HG02588 (cell line): ENCODE measurements around the gene LRRC8D.

Experiments used
- ATAC-seq: cut with Tn5 transposase; IDR thresholded peaks from one replicate; pipeline ENCODE4 v1.9.1; 2021; ENCODE audit warnings: mild to moderate bottlenecking, moderate library complexity; ENCODE audit not compliant: unreplicated experiment

The LRRC8D gene

DNA sequence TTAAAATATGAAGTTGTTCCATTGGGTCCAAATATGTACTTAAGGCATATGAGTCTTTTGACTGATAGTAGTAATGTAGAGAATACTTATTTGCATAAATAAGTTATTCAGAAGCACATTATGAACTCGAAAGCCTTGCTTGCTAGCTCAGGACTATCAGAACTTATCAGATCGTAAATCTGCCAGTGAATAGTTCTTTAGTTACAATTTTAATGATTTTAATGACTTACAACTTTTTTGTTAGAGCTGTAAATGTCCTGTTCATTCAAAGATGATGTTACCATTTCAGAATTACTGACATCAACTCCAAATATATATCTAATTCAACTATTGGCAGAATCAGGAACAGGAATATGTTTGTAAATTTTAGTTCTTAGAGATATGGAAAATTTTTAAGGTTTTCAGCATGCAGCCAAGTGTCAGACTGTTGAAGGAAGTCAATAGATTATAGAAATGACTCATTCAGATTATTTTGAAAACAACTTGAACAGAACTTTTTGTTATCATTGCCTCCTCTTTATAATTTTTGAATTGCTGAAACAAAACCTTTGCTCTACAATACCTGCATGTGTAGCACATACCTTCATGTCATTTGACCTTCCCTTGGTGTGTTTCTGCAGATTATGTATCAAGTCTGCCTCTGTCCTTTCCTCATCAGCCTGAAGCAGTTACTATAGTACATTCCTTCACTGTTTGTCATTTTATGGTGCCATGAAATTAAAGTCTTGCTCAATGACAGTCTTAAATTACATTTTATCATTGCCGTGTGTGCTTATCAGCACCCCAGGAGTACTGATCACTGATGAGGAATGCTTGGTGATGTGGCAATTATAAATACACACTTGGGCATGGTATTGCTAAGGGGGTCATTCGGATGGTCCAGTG, 44.9 kb downstream of the LRRC8D start:
- no peak for ATAC-seq

DNA sequence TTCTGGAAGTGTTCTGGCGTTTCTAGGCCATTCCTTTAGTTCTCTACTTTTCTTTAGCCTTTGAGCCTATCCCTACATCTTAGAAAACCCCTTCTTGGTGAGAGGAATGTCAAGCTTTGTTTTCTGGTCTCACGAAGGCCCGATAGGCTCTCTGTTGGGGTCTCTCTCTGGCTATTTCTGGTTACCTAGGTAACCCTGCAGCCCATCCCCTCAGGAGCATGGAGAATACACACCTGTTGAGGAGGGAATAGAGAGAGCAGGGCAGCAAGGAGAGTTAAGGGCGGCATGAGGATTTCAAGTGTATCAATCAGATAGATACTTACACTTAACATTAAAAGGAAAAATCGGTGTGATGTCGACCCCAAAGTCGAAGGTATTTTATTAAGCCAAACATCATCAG, 45.7 kb downstream of the LRRC8D start:
- no peak for ATAC-seq

DNA sequence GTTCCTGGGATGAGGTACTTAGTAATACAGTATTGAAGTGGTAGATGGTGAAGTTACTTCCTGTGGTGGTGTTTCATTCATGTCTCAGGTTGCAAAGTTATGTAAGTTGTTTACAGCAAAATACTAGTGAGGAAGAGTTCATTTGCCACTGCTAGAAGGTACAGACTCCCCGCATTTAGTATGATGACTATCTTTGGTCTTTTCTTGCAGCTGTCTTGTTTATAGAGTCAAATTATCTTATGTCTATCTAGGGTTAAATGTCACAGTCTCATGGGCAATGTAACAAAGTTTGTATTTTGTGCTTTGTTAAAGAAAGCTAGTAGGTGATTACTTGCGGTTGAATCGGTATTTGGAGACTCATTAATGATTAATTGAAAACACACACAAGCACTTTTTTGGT, 50.2 kb downstream of the LRRC8D start:
- ATAC-seq: no peak

DNA sequence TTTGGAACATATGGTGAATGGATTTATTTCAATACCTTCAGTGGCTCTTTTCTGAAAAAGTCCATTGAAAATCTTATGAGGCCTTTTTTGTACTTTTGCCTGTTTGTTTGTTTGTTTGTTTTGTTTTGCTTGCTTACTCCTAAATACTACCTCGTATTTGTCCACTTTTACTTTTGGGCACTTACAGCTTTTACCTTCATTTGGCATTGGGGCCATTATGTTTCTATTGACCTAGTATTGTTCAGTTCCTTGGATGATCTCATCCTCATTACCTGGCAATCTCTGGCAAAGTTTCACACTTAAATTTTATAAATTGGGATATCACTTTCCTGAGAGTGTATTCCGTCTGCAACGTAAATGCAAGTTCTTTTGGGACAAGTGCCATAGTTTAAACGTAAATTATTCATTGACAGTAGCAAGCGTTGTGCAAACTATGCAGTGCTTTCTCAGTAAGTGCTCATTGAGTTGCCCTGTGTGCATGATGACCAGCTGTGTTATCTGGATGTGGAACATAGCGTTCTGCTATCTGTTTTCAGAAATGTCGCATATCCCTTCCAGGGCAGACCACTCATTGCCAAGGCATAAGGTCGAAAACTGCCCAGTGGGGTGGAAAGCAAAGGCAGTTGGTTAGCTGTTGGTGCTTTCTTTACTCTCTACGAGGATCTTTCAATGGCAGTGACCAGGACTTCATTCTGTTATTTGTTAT, 51.1 kb downstream of the LRRC8D start:
- ATAC-seq: no peak

DNA sequence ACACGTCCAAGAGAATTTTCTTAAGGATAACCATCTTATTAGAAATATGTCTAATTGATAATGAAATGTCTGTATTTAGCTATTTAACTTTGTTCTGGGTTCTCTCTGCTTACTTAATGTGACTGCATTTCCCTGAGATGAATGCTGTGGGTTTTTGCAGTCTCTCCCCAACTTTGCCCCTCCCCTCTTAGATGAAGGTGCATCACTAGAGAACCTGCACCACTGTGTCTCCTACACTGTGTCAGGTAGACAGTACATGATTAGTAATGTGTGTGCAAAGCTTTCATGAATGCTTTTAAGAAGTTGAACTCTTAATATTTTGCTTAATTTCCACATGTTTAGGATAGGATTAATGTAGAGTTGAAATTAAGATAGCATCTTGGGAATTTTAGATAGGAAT, 51.7 kb downstream of the LRRC8D start:
- no peak for ATAC-seq

DNA sequence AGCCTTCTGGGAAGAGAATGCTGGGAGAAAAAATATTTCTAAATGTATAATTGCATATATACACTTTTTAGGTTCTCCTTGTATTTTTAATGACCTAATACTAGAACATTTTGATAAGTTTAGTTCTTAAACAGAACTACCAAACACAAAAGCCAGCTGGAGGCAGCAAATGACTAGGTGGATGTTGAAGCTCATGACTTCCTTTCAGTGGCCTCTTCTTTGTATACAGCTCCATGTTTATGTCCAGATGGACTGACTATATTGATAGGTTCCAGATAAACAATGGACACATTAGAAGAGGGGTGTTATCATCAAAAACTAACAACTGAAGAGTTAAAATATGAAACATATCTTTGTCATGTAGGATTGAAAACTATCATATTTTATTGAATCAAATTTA, 52.5 kb downstream of the LRRC8D start:
- no peak for ATAC-seq

DNA sequence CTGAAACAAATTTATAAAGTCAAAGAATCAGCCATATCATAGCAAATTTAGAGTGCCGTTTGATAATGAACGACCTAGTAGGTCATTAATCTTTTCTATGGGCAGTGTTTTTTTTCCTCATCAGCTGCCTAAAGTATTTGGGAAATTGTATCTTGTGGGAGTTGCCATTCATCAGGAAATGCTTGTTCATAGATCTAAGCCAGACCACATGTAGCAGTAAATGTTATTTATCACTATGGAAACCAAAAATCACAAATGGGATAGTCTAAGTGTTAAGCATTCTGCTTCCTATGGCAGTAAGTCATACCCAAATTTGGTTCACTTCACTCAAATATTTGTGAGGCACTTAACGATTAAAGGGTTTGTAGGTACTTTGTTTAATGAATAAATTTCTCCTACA, 52.9 kb downstream of the LRRC8D start:
- no peak for ATAC-seq

DNA sequence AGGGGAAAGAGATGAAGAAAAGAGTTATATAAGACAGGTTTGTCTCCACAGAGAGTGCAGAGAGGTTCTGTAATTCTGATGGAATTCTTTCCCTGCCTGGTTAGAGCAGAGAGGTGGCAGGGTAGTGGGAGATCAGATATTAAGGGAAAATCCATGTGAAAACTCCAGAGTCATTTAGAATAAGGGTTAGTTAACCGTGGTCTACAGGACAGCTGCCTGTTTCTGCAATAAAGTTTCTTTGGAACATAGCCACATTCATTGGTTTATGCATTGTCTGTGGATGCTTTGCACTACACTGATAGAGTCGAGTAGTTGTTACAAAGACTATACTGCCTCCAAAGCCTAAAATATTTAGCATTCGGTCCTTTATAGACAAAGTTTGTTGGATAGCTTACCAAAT, 55.6 kb downstream of the LRRC8D start:
- ATAC-seq: no peak

DNA sequence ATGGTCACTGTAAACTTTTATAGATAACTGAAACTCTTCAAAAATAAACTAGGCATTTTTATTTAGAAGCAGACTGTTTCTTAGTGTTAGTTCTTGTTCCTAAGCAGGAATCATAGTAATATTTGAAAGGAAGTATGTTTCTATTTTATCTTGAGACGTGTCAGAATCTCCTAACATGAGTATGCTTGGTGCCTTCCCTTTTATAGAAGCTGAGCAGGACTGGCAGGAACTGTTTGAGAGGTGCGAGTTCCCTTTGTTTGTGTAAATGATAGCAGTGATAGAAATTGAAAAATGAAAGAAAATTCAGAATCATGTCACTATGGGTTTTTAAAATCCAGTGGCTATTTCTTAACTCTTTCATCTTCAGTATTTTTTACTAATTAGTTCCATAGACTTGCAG, 56.9 kb downstream of the LRRC8D start:
- no peak for ATAC-seq

DNA sequence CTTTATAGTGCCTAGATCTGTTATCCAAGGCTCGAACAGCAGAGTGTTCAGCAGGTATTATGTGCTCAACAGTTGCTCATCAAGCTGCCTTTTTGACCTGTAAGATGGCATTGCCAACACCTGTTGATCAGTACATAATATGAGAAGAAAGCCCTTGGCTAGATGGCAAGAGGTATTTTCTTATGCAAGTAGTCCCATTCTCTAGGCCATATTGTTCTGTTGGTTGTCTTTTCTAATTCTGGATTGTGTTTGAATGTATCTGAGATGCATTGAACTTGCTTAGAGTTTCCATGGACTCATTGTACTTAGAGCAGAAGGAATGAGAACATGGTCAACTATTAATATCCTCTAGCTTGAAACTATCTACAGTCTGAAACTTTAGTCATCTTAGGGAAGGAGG, 57.4 kb downstream of the LRRC8D start:
- no peak for ATAC-seq

DNA sequence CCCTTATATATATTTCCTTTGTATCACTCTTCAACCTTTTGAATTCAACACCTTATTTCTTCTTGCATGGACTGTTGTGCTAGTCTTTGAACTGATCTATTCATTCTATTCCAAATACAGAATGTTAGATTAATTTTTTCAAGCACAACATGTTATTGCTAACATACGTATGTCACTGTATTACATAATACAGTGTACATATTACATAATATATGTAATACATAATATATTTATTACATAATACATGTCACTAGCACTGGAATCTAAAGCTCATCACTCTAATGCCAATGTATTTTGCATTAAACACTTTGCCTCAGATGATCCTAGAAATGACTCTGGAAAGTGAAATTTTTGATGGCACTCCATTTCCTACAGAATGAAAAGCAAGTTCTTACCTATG, 59.8 kb downstream of the LRRC8D start:
- no peak for ATAC-seq

DNA sequence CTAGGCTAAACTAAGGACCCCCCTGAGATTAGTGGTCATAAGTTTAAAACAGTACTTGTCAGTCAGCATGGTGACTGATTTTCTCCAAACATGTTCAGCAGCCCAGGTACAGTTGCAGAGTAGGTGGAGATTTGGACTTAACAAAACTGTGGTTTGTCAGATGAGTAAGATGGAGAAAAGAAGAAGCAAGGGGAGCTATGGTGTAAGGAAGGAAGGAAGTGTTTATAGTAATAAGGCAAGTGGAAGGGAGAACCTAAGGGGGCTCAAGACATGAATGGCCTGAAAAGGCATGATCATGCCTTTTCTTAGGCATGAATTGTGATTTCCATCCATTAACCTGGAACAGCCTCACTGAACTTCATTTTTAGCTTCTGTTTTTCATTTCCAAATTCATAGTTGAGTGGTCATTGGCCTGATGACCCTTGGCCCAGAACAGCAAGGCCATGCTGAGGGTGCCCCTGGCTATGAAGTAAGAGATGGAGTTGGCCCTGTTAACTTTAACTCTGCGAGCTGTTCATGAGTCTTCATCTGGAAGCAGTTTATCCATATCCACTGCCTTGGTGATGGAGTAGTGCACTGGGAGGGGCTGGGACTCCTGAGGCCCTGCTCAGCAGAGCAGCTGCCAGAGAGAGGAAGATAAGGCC, 60.7 kb downstream of the LRRC8D start:
- ATAC-seq: no peak

DNA sequence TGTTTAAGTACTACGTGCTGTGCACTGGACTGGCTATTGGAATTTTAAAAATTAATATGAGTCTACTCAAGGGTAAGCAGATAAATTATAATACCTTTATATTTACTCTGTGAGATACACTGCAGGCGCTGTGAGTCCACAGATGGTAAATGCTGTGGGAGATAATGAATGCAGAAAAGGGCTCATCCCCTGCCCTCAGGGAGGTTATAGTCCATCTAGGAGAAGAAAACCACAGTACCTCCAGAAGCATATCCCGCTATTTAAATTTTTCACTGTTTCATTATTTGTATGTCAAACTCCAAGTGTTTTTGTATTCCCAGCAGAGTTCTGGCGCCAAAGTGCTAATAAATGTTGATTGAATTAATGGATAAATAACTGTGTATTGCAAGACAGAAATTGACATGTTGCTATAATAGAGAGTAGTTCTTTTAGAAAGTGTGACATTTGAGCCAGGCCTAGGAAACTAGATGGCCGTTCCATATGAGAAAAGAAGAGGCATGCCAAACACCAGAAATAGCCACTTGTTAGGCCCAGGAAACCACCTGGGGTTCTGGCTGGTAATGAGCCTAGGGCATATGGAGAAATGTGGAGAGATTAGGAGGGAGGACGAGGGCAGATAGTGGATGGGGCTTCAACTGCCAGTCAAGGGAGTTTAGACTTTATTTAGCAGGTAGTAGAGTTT, 61.7 kb downstream of the LRRC8D start:
- no peak for ATAC-seq

DNA sequence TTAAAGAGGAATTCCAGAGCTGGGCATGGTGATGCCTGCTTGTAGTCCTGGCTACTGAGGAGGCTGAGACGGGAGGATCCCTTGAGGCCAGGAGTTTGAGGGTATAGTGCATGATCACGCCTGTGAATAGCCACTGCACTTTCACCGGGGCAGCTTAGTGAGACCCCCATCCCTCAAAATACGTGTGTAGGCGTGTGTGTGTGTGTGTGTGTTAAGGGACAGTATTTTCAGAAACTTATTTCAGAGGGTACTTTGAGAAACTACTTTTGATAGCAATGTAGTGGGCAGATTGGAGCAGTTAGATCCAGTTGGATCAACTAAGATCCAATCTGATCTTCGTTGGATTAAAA, 62.2 kb downstream of the LRRC8D start:
- ATAC-seq: no peak

DNA sequence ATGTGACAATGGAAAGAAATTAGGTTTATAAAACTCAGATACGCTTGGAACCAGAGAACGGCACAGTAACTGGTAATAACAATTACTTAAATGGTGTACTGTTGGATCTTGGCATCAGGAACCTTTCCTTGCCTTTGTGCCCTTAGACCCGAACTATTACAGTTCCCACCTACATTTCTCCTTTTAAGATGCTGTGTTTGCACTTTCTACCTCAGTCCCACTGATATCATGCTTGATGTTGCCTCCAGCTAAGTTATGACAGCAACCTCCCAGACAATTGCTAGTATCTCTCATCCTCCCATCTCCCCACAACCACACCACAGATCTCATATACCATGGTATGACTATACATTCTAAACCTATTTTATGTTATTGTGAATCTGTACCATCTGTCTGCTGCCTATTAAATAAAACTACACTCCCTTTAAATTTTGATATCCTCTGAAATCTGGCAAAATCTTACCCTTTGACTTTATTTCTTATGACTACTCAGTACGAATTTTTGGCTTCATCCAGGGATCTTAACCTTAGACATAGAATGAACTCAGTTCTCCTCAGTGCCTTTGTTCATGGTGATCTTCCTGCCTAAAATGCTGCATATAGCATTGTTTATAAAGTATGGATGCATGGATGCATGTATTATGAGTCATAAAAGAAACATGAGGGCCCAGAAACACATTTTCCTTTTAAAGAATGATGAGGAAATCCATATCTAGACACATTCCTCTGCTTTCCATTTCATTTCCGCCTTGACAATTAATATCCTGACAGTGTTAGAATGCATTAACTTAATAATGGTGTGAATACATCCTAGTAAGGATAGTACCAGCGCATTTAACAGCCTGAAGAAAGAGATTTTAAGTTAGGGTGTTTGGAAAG, 64.1 kb downstream of the LRRC8D start:
- ATAC-seq: no peak

DNA sequence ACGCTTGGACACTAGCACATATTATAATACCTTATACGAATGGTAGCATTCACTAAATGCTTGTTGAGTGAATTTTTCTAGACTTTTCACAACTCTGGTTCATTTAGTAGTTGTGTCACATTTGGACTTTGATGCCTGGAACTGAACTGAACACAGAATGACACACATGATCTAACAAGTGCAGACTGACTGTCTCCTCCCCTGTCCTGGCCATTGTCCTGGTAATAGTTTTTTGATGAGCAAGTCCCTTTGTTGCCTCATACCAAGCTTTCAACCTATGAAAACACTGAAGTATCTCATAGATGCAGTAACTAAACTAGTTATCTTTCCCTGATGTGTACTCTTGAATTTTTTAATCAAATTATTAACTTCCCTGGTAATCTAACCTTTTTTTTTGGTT, 66.4 kb downstream of the LRRC8D start:
- ATAC-seq: no peak

DNA sequence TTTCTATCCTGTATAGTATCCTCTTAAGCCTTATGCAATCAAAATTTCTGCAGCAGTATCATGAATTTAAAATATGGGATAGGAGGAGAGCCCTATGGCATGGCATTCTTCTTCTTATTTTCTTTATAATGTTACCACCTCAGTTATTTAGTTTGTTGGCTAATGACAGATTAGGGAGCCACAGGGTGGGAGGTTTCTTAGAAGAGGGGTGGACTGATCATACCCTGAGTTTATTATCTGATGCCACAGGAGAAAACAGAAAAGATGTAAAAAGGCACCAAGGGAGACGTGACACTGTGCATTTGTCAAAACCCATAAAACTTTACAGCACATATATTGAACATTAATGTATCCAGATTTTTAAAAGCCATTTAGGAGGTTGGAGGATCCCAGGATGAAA, 66.9 kb downstream of the LRRC8D start:
- ATAC-seq: no peak

DNA sequence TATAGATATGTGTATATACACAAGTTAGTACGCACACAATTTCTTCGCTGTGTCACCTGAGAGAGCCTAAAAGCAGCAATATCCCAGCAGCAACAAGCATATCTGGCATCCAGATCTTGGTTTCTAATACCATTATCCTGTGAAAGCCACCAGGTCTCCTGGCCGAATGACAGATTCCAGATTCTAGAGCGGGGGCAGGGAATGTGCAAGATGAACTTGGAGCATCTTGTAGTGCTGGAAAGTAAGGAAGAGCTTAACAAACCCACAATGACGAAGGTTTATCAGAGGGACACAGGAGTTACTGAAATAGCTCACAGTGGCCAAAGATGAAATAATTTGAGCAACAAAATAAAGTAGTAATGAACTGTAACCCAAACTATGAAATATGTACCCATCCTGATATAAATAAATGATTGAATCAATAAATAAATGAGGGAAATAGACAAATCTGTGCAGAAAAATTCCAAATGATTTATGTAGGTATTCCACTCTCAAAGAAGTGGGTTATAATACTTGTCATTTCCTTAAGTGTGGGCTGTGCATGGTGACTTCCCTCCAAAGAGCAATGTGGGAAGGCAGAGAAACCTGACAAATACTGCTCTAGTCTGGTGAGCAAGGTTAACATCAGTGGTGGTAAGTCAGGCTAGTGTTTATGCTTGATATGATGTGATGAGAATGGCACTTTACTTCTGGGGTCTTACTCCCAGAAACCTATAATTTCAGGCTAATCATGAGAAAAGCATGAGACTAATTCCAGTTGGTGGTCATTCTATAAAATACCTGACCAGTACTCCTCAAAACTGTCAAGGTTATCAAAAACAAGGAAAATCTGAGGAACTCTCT, 67.9 kb downstream of the LRRC8D start:
- no peak for ATAC-seq

DNA sequence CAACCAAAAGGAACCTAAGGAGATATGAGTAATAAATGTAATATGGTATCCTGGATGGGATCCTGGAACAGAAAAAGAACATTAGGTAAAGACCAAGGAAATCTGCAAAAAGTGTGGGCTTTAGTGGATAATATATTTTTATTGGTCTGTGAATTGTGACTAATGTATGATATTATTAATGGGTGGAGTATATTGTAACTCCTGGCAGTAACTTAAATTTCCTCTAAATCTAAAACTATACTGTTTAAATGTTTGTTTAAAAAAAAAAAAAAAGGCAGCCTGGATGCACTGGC, 68.4 kb downstream of the LRRC8D start:
- ATAC-seq: no peak
